Gastroesophageal sphincter (tissue), 4 donors: ENCODE measurements around the gene ZC2HC1B. TPM values are rescaled to one million over a fixed set of nuclear protein-coding genes. Genes with fewer than 3 reads are reported as not detected.

Experiments used
- ATAC-seq: fragments of 150-250 bp; one replicate; pipeline ENCODE4 v1.9.1; 2016; ENCODE audit warnings: mild to moderate bottlenecking, moderate library complexity
- H3K27ac ChIP-seq, 4 donors: fragments of 200-600 bp; sonication (generic) in 3 of 4; 1 replicate in 3 of 4; 2 replicates in 1 of 4; pipeline ENCODE4 v1.5.1; 2016 to 2019
- H3K27me3 ChIP-seq: fragments of 200-600 bp; sonication (generic); one replicate; pipeline ENCODE4 v1.5.1; 2019
- H3K36me3 ChIP-seq, 2 donors: fragments of 200-600 bp; sonication (generic); one replicate each; pipeline ENCODE4 v1.5.1; 2019; ENCODE audit warnings: control low read depth in 1 of 2
- H3K4me1 ChIP-seq, 3 donors: fragments of 200-600 bp; sonication (generic); 1 replicate in 2 of 3; 2 replicates in 1 of 3; pipeline ENCODE4 v1.5.1; 2016 to 2019; ENCODE audit warnings: control low read depth in 2 of 3
- H3K4me3 ChIP-seq, 2 donors: fragments of 200-600 bp; sonication (generic); one replicate each; pipeline ENCODE4 v1.5.1; 2019; ENCODE audit warnings: mild to moderate bottlenecking in 1 of 2, moderate library complexity in 1 of 2
- H3K9me3 ChIP-seq, 3 donors: fragments of 200-600 bp; sonication (generic); one replicate each; pipeline ENCODE4 v1.5.1; 2017 to 2019; ENCODE audit warnings: control low read depth in 2 of 3
- EP300 ChIP-seq: sonication (generic); formaldehyde crosslinking; IDR thresholded peaks from one replicate; pipeline ENCODE4 v1.6.1; 2017; ENCODE audit warnings: antibody characterized with exemption, mild to moderate bottlenecking
- POLR2A ChIP-seq, 2 donors: fragments of 450-650 bp; IDR thresholded peaks; one replicate each; pipeline ENCODE4 v1.6.1; 2017; ENCODE audit warnings: antibody characterized with exemption in 2 of 2, mild to moderate bottlenecking in 2 of 2, moderate library complexity in 1 of 2
- POLR2AphosphoS5 ChIP-seq: sonication (generic); formaldehyde crosslinking; IDR thresholded peaks from one replicate; pipeline ENCODE4 v1.6.1; 2017; ENCODE audit warnings: antibody characterized with exemption
- WGBS, 2 donors: methylation state at CpG; one replicate each; pipeline ENCODE4 v1.1.5; 2018; ENCODE audit warnings: low coverage in 1 of 2; 5-methylcytosine and 5-hydroxymethylcytosine counted together
- total RNA-seq, 4 donors: library from RNA; depleted of rRNA; stranded (reverse); fragments of >200 nt; gene quantifications; one replicate each; pipeline ENCODE4 v1.1.0, GENCODE V29; 2016
- TF ChIP-seq, protein P1 (sequence below), 4 experiments: fragments of 200-600 bp in 2 of 4; fragments of 450-650 bp in 2 of 4; sonication (generic) in 1 of 4; IDR thresholded peaks; one replicate each; pipeline ENCODE4 v1.5.1; 2017 to 2019; ENCODE audit warnings: antibody characterized with exemption in 4 of 4, mild to moderate bottlenecking in 2 of 4, moderate library complexity in 2 of 4

The ZC2HC1B gene
- total RNA-seq, 4 donors from 2014 or later, result not detected

DNA sequence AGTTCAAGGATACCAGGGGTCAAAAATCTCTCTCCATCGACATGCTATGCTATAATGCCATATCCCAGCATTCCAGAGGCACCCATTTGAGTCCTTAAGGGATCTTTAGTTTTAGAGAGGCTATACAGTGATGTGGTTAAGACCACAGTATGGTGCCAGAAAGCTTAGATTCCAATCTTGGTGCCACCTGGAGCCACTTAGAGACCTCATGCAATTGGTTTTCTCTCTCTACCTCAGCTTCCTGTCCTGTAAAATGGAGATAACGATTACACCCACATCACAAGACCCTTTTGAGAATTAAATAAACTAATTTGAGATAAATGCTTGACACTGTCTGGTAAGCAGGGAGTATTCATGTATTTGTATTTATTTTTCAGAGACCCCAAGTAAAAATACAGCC, 104.8 kb downstream of the ZC2HC1B start:
- Histone ChIP-seq H3K27me3 (no peaks in the 10 kb centered on the region), H3K36me3 (peaks cover 0 to 9% of the 10 kb centered on the region in 2 donors), H3K4me1 (peaks cover 0 to 19% (median 0%) of the 10 kb centered on the region in 3 donors), H3K27ac (no peak overlapping the region), H3K9me3 (no peaks in the 10 kb centered on the region), H3K4me3 (no peak overlapping the region)
- no peak for ATAC-seq
- WGBS, 2 donors, result 63 to 100% methylated on average over 1 to 2 of the region's 2 CpGs
- TF ChIP-seq EP300 (no peak), POLR2A (IDR thresholded peaks at IDR 0.05) (no peak), POLR2AphosphoS5 (no peak)
- TF ChIP-seq, protein P1, sequence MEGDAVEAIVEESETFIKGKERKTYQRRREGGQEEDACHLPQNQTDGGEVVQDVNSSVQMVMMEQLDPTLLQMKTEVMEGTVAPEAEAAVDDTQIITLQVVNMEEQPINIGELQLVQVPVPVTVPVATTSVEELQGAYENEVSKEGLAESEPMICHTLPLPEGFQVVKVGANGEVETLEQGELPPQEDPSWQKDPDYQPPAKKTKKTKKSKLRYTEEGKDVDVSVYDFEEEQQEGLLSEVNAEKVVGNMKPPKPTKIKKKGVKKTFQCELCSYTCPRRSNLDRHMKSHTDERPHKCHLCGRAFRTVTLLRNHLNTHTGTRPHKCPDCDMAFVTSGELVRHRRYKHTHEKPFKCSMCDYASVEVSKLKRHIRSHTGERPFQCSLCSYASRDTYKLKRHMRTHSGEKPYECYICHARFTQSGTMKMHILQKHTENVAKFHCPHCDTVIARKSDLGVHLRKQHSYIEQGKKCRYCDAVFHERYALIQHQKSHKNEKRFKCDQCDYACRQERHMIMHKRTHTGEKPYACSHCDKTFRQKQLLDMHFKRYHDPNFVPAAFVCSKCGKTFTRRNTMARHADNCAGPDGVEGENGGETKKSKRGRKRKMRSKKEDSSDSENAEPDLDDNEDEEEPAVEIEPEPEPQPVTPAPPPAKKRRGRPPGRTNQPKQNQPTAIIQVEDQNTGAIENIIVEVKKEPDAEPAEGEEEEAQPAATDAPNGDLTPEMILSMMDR (IDR thresholded peaks at IDR 0.05), result no peak

DNA sequence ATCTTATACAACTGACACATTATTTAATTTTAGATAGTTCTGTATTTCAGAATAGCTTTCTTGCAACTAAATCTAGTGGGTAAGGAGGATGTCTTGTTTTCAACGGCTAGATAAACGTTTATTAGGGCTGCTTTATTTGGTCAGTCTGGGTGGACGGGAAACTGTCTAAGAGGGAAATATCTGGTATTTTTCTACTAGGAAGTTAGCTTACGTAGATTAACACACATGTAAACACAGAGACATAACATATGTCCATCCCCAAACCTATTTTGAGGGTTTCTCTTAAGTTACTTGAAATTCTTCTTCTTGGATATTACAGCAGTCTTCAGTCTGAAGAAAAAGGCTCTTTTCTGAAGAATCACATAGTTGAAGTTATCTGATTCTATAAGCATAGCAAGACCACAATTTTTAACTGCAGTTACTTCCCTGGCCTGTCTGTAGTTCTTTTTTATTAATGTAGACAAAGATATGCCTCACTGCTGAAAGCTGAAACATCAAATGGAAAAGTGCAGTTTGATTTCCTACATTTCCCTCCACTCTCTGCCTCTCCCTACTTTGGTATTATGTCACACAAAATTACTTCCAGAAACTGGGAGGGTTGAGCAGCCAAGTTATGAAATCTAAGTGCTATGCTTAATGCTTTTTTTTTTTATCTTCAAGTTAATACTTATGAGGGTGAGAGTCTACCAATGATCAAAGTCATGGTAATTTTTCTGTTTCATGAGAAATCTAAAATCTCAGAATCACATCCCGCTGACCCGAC, 106.4 kb downstream of the ZC2HC1B start:
- no peak overlapping the region for H3K4me3 ChIP-seq
- ATAC-seq, result peak; percentile 44
- H3K27ac ChIP-seq, result no peak overlapping the region
- H3K36me3 ChIP-seq, result no peaks in the 10 kb centered on the region
- H3K27me3 ChIP-seq, result no peaks in the 10 kb centered on the region
- no peaks in the 10 kb centered on the region for H3K9me3 ChIP-seq
- peaks cover 0 to 11% (median 0%) of the 10 kb centered on the region in 3 donors for H3K4me1 ChIP-seq
- TF ChIP-seq POLR2A (IDR thresholded peaks at IDR 0.05) (no peak), POLR2AphosphoS5 (no peak), EP300 (no peak)
- TF ChIP-seq, protein P1 (IDR thresholded peaks at IDR 0.05), result no peak
- WGBS, 2 donors, result 63 to 65% methylated on average over 6 of the region's 6 CpGs

DNA sequence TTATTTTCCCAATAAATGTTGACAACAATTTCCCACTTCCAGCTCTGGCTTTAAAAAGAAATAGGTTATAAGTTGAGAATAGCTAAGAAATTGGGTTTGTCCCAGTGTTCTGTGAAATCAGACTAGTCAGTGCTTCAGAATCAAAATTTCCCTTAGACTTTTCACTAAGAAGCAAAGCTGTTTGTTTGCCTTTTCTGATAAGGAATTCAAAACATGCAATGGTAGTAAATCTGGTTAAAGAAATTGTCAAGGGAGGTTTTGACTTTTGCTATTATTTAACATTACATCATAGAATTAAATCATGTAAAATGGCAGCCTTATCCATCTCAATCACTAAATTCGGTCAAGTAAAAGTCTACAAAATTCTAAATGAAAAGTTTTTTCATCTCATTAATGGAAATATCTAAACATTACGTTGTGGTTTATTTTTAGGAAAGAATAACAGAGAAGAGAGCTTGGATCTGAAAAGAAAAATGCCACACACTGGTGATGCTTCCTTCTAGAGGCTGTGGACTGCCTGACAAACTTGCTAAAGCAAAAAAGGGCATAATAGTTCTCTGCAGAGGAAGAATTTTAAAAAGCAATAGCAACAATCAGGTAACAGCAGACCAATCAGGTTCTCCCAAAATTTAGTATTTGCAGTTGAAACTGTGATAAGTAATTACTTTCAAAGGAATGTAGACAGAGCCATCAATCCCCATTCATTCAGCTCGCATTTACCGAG, 107.4 kb downstream of the ZC2HC1B start:
- Histone ChIP-seq H3K9me3 (no peaks in the 10 kb centered on the region), H3K36me3 (no peaks in the 10 kb centered on the region), H3K27me3 (no peaks in the 10 kb centered on the region), H3K27ac (no peak overlapping the region), H3K4me3 (no peak overlapping the region), H3K4me1 (peaks cover 0 to 11% (median 0%) of the 10 kb centered on the region in 3 donors)
- no peak for ATAC-seq
- TF ChIP-seq POLR2AphosphoS5 (no peak), POLR2A (IDR thresholded peaks at IDR 0.05) (no peak), EP300 (no peak)
- WGBS, 2 donors, result 16 to 43% methylated on average over 4 of the region's 4 CpGs

DNA sequence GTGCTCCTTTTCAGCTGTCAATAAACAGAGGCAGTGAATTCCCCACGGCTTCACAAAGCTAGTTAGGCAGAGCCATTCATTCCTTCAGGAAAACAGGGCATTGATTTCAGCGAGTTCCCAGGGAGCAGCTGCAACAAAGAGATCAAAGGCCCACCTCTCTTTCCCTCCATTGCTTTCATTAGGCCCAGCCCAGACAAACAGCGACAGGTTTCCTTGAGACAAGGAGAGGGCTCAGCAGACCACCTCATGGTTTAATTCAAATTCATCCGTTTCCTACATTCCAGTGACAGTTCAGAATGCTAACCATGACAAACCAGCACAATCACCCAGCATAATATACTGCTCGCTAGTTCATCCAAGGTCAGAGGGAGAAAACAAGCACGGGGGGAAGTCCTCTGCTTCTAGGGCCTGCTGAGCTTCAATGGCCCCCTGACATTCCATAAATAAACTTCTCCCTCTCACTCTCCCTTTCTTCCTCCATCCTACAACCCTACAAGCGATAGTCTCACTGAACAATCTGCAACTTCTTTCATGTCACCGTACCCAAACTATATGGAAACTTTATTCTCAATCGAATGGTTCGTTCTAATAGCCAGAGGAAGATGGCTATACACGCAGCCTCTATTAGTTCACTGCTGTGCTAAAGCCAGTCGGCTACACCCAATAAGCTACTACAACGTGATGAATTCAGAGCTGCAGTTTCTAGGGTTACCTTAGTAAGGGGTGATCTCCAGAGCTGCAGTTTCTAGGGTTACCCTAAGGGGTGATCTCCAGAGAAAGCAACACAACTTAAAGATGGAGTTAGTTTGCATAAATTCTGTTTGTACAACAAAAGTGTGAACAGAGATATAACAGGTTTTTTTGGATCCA, 109.1 kb downstream of the ZC2HC1B start:
- peaks cover 0 to 11% (median 0%) of the 10 kb centered on the region in 3 donors for H3K4me1 ChIP-seq
- H3K36me3 ChIP-seq, result no peaks in the 10 kb centered on the region
- no peak overlapping the region for H3K4me3 ChIP-seq
- WGBS, 2 donors, result 73 to 78% methylated on average over 8 to 10 of the region's 13 CpGs
- ATAC-seq, result no peak
- TF ChIP-seq EP300 (no peak), POLR2AphosphoS5 (no peak), POLR2A (IDR thresholded peaks at IDR 0.05) (no peak)
- TF ChIP-seq, protein P1 (IDR thresholded peaks at IDR 0.05), result no peak
- H3K9me3 ChIP-seq, result no peaks in the 10 kb centered on the region
- no peaks in the 10 kb centered on the region for H3K27me3 ChIP-seq
- no peak overlapping the region for H3K27ac ChIP-seq

DNA sequence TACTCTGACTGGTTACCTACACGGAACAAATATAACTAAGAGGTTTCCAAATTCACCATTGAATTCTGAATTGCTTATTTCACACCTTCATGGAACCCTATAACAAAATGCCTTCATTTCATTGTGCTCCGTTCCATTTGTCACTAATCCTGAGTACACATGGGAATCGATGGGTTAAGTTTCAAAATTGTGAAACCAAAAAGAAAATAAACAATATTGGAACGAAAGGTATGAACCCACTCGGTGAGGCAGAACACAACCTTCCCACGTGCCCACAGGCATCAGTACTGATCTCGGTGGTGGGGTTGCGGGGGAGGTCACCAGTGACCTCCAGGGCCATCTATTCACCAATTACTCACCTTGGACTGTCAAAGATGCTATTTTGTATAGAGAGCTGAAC, 109.8 kb downstream of the ZC2HC1B start:
- Histone ChIP-seq H3K36me3 (no peaks in the 10 kb centered on the region), H3K27ac (no peak overlapping the region), H3K4me1 (peaks cover 0 to 11% (median 0%) of the 10 kb centered on the region in 3 donors), H3K4me3 (no peak overlapping the region), H3K27me3 (no peaks in the 10 kb centered on the region), H3K9me3 (no peaks in the 10 kb centered on the region)
- 59 to 74% methylated on average over 3 to 7 of the region's 8 CpGs for WGBS, 2 donors
- ATAC-seq, result no peak
- TF ChIP-seq, protein P1 (IDR thresholded peaks at IDR 0.05), result no peak
- TF ChIP-seq POLR2A (IDR thresholded peaks at IDR 0.05), result no peak
- TF ChIP-seq EP300, result no peak
- no peak for TF ChIP-seq POLR2AphosphoS5
